ENCODE results near the gene SDC1.

GRCh38 chr2:20250436-20250835 lies 25.5 kb upstream of the SDC1 start:
- TF ChIP-seq CTCF (IDR thresholded peaks at IDR 0.05; ENCODE audit: low read depth, low read length): no peak
- no peak for TF ChIP-seq POLR2A (IDR thresholded peaks at IDR 0.05; ENCODE audit: extremely low read depth, insufficient read length)
- no peak for TF ChIP-seq MAX (IDR thresholded peaks at IDR 0.05; ENCODE audit: low read depth, low read length)

Data from NB4 (cell line).